Stomach (tissue), 9 donors: ENCODE measurements around the gene AR. TPM values are rescaled to one million over a fixed set of nuclear protein-coding genes. Genes with fewer than 3 reads are reported as not detected.

Experiments used
- DNase-seq, 2 donors: peaks; one replicate each; pipeline versions ENCODE4 v3.0.0 to v3.0.0-alpha.2; 2013 to 2019
- H3K27ac ChIP-seq, 5 donors: fragments of 200-600 bp in 4 of 5; sonication (generic) in 4 of 5; one replicate each; pipeline ENCODE4 v1.5.1; 2013 to 2019; ENCODE audit warnings: mild to moderate bottlenecking in 1 of 5, moderate library complexity in 1 of 5
- H3K27me3 ChIP-seq, 3 donors: fragments of 200-600 bp; sonication (generic); one replicate each; pipeline ENCODE4 v1.5.1; 2017 to 2019; ENCODE audit warnings: mixed run types in 1 of 3
- H3K36me3 ChIP-seq, 4 donors: fragments of 200-600 bp; sonication (generic); 1 replicate in 3 of 4; 2 replicates in 1 of 4; pipeline ENCODE4 v1.5.1; 2016 to 2019
- H3K4me1 ChIP-seq, 4 donors: fragments of 200-600 bp; sonication (generic); one replicate each; pipeline ENCODE4 v1.5.1; 2016 to 2019
- H3K4me3 ChIP-seq, 4 donors: fragments of 200-600 bp; sonication (generic) in 3 of 4; one replicate each; pipeline ENCODE4 v1.5.1; 2016 to 2019; ENCODE audit warnings: mild to moderate bottlenecking in 1 of 4
- H3K9me3 ChIP-seq, 4 donors: fragments of 200-600 bp; sonication (generic); one replicate each; pipeline ENCODE4 v1.5.1; 2016 to 2019
- EP300 ChIP-seq: sonication (generic); formaldehyde crosslinking; IDR thresholded peaks from one replicate; pipeline ENCODE4 v1.6.1; 2017; ENCODE audit warnings: antibody characterized with exemption
- POLR2A ChIP-seq, 4 donors: fragments of 450-650 bp; IDR thresholded peaks; one replicate each; pipeline ENCODE4 v1.6.1; 2016; ENCODE audit warnings: antibody characterized with exemption in 4 of 4, control low read depth in 2 of 4, mild to moderate bottlenecking in 1 of 4, moderate library complexity in 1 of 4
- POLR2AphosphoS5 ChIP-seq, 3 donors: sonication (generic); formaldehyde crosslinking; IDR thresholded peaks; one replicate each; pipeline ENCODE4 v1.6.1; 2016; ENCODE audit warnings: antibody characterized with exemption in 3 of 3
- WGBS, 5 donors: extraction: QIAGEN DNeasy Blood & Tissue Kit in 3 of 5; methylation state at CpG; one replicate each; pipeline versions ENCODE4 v1.1.5 to v1.1.7; 2013 to 2018; 5-methylcytosine and 5-hydroxymethylcytosine counted together
- intact Hi-C: fragments of 100-400 bp; cut with DNase I; formaldehyde crosslinking; loops from one replicate; pipeline ENCODE4 v1.15.1; 2023; ENCODE audit warnings: low total_unique reads
- polyA plus RNA-seq, 3 donors: library from polyadenylated mRNA; stranded (reverse); fragments of 200-250 nt; gene quantifications; one replicate each; pipeline ENCODE4 v1.2.3, GENCODE V29; 2013
- total RNA-seq, 5 donors: library from RNA; depleted of rRNA; stranded (reverse); fragments of >200 nt; gene quantifications; one replicate each; pipeline versions ENCODE4 v1.1.0 to v1.2.3, GENCODE V29; 2014 to 2016
- TF ChIP-seq, protein P1 (sequence below), 7 experiments: fragments of 450-650 bp in 4 of 7; fragments of 200-600 bp in 3 of 7; sonication (generic) in 3 of 7; IDR thresholded peaks; one replicate each; pipeline ENCODE4 v1.5.1; 2016 to 2019; ENCODE audit warnings: antibody characterized with exemption in 7 of 7, control low read depth in 2 of 7, mild to moderate bottlenecking in 1 of 7
- donor health status: healthy with polysubstance abuse.
- donor health status: Bipolar disorder and iron deficiency.
- donor health status: healthy.

The AR gene
- total and polyA plus RNA-seq, 8 donors: 0.50 to 8.8 (median 1.4) TPM

DNA sequence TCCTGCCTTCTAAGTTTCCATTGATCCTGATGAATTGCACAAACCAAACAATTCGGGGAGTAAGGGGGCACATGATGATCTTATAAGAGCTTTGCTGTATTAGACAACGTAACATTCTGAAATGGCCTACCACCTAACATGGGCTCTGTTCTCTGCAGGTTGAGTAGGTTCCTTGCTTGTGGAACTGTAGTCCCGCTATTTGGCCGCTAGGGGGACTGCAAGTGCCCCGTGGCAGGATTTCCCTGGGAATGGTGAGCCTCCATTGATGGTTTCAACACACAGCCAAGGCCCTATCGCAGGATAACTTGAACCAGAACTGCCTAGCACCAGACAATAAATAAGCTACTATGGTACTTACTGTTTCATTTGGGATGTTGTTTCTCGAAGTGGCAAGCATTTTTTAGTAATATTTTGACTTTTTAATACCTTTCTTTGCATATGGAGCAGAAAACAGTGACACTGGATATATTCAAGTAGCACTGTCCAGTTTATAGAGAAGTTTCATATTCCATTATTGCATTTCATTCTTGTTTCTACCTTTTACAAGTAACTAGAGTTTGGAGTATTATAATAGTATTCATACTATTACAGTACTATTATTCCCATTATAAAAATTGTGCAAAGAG lies 11.9 kb downstream of the AR start:
- Histone ChIP-seq H3K27ac (no peak overlapping the region), H3K4me1 (no peaks in the 10 kb centered on the region), H3K27me3 (peaks cover 0 to 3% (median 0%) of the 10 kb centered on the region in 3 donors), H3K36me3 (no peaks in the 10 kb centered on the region), H3K9me3 (peaks cover 0 to 5% (median 0%) of the 10 kb centered on the region in 4 donors), H3K4me3 (no peak overlapping the region)
- peak; percentile 20 to 43 for DNase-seq
- 33 to 60% (median 38%) methylated on average over 5 to 7 of the region's 7 CpGs for WGBS, 5 donors
- intact Hi-C loops: no loop called here
- no peak for TF ChIP-seq POLR2AphosphoS5 (IDR thresholded peaks at IDR 0.05)
- TF ChIP-seq POLR2A (IDR thresholded peaks at IDR 0.05): no peak
- TF ChIP-seq, protein P1, sequence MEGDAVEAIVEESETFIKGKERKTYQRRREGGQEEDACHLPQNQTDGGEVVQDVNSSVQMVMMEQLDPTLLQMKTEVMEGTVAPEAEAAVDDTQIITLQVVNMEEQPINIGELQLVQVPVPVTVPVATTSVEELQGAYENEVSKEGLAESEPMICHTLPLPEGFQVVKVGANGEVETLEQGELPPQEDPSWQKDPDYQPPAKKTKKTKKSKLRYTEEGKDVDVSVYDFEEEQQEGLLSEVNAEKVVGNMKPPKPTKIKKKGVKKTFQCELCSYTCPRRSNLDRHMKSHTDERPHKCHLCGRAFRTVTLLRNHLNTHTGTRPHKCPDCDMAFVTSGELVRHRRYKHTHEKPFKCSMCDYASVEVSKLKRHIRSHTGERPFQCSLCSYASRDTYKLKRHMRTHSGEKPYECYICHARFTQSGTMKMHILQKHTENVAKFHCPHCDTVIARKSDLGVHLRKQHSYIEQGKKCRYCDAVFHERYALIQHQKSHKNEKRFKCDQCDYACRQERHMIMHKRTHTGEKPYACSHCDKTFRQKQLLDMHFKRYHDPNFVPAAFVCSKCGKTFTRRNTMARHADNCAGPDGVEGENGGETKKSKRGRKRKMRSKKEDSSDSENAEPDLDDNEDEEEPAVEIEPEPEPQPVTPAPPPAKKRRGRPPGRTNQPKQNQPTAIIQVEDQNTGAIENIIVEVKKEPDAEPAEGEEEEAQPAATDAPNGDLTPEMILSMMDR (IDR thresholded peaks at IDR 0.05): peak in 5 of 7 experiments; percentile 28 to 68 (median 52)
- TF ChIP-seq EP300: no peak

DNA sequence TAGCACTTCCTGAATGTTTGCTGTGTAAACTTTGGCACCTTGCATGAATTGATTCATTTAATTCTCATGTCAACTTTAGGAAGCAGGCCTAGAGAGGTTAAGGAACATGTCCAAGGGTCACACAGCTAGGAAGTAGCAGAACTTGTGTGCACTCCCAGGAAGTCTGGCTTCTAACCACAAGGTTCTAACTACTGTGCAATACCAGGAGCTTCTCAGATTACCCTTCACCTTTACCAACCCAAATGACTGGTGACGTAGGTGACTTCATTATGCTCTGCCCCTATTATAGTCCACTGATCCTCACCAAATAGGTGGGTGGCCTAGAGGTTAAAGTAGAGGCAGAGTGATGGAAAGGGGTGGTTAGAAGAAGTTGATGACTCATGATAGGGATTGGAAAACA lies 14.4 kb downstream of the AR start:
- Histone ChIP-seq H3K36me3 (no peaks in the 10 kb centered on the region), H3K4me3 (no peak overlapping the region), H3K9me3 (no peaks in the 10 kb centered on the region), H3K27ac (no peak overlapping the region), H3K4me1 (peaks cover 0 to under 1% (median 0%) of the 10 kb centered on the region in 4 donors), H3K27me3 (peaks cover 0 to 3% (median 0%) of the 10 kb centered on the region in 3 donors)
- no peak for DNase-seq
- 55 to 100% (median 61%) methylated on average over 1 of the region's 1 CpG for WGBS, 5 donors
- intact Hi-C loops: no loop called here
- no peak for TF ChIP-seq POLR2AphosphoS5 (IDR thresholded peaks at IDR 0.05)
- no peak for TF ChIP-seq POLR2A (IDR thresholded peaks at IDR 0.05)
- TF ChIP-seq, protein P1 (IDR thresholded peaks at IDR 0.05): no peak
- TF ChIP-seq EP300: no peak

DNA sequence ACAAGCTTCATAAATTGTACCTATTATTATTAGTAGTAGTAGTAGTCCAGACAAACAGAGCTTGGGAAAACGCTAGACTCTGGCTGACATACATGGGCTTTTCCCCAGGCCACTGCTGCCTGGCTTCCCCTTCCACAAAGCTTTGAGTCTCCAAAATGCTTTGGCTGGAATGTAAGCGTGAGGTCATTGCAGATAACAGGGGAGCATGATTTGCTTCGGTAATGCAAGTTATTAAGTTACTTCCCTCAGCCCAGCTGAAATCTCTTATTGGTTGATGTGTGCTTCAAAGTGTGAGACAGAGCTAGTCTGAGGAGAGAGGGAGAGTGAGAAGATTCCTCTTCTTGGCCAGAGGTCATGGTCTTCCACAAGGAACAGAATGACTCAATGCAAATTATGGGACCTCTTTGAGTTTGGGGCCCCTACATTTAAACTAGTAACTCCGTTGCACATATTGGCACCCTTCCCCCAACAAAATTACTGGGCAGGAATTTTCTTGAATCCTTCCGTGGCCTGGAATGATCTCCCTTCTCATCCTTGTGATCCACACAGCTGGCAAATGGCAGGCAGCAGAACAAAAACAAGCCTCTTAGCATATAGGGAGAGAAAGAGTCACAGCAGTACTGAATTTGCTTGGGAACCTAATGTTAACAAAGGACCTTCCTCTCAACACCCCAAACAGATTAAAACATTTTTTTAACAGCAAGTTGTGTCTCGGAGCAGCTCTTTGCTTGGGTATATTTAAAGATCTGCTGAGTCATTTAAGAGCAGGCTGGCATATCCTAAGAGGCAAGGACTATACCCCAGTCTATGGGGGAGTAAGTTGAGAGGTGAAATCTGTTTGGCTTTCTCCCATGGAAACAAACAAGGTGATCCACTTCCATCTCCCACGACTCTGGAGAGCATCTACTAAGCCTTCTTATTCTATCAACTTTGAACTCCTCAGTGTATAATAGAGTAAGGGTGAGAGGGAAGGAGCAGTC lies 19.9 kb downstream of the AR start:
- no peaks in the 10 kb centered on the region for H3K9me3 ChIP-seq
- TF ChIP-seq EP300 (no peak), POLR2AphosphoS5 (IDR thresholded peaks at IDR 0.05) (no peak), POLR2A (IDR thresholded peaks at IDR 0.05) (no peak)
- TF ChIP-seq, protein P1 (IDR thresholded peaks at IDR 0.05): no peak
- 27 to 55% (median 41%) methylated on average over 5 to 7 of the region's 7 CpGs for WGBS, 5 donors
- intact Hi-C loops: no loop called here
- H3K27ac ChIP-seq: no peak overlapping the region
- no peaks in the 10 kb centered on the region for H3K27me3 ChIP-seq
- no peak overlapping the region for H3K4me3 ChIP-seq
- peak in 1 of 2 donors; percentile 49 for DNase-seq
- H3K36me3 ChIP-seq: no peaks in the 10 kb centered on the region
- peaks cover 0 to 9% (median 0%) of the 10 kb centered on the region in 4 donors for H3K4me1 ChIP-seq

DNA sequence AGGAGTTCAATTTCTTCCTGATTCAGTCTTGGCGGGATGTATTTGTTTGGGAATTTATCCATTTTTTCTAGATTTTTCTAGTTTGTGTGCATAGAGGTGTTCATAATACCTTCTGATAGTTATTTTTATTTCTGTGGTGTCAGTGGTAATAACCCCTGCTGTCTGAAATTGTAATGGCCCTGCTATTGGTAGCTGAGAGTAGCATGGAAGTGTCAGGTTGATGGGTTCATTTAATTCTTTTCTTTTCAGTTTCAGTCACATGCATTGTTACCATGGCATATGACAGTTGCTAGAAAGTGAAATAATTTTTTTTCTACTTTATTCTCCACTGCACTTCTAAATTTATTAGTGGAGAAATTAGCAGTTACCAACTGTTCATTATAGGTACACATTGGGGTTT lies 20.7 kb downstream of the AR start:
- no peak overlapping the region for H3K27ac ChIP-seq
- no peaks in the 10 kb centered on the region for H3K27me3 ChIP-seq
- intact Hi-C loops: no loop called here
- no peak for DNase-seq
- no peak for TF ChIP-seq EP300
- TF ChIP-seq POLR2A (IDR thresholded peaks at IDR 0.05): no peak
- no peak for TF ChIP-seq POLR2AphosphoS5 (IDR thresholded peaks at IDR 0.05)
- no peaks in the 10 kb centered on the region for H3K9me3 ChIP-seq
- H3K4me1 ChIP-seq: peaks cover 0 to 9% (median 0%) of the 10 kb centered on the region in 4 donors
- no peak overlapping the region for H3K4me3 ChIP-seq
- WGBS, 5 donors: 75 to 100% (median 91%) methylated on average over 1 of the region's 1 CpG
- H3K36me3 ChIP-seq: no peaks in the 10 kb centered on the region
